Activated T-cell treated with anti-CD3 and anti-CD28 coated beads, Interleukin-2, amount 50 U/mL, for 72 hours (primary cell): ENCODE measurements around the gene PHB1. TPM values are rescaled to one million over a fixed set of nuclear protein-coding genes. Genes with fewer than 3 reads are reported as not detected.

Experiments used
- ATAC-seq, 2 donors: fragments of 150-1000 bp; cut with Tn5 transposase; replicated peaks in 1 of 2; 2 replicates each; pipeline ENCODE4 v1.10.0; 2021; ENCODE audit warnings: moderate library complexity in 2 of 2, mild to moderate bottlenecking in 1 of 2
- DNase-seq, 2 donors: peaks; one replicate each; pipeline ENCODE4 v3.0.0; 2021 to 2022; ENCODE audit warnings: mixed read lengths in 1 of 2
- H3K27ac Mint-ChIP-seq: one replicate; pipeline ENCODE4 v1.8.0; 2022; ENCODE audit warnings: mild to moderate bottlenecking, moderate library complexity, mixed read lengths
- H3K27me3 Mint-ChIP-seq: one replicate; pipeline ENCODE4 v1.8.0; 2022; ENCODE audit warnings: low read depth, mixed read lengths
- H3K36me3 Mint-ChIP-seq, 2 donors: one replicate each; pipeline ENCODE4 v1.8.0; 2022; ENCODE audit warnings: mixed read lengths in 2 of 2, mild to moderate bottlenecking in 1 of 2; ENCODE audit not compliant: insufficient read depth in 2 of 2
- H3K4me1 Mint-ChIP-seq: one replicate; pipeline ENCODE4 v1.8.0; 2022; ENCODE audit warnings: low read depth, mixed read lengths
- H3K4me3 Mint-ChIP-seq, 2 donors: one replicate each; pipeline ENCODE4 v1.8.0; 2022; ENCODE audit warnings: mild to moderate bottlenecking in 2 of 2, mixed read lengths in 2 of 2, moderate library complexity in 2 of 2
- H3K9me3 Mint-ChIP-seq, 2 donors: one replicate each; pipeline ENCODE4 v1.8.0; 2022; ENCODE audit warnings: mixed read lengths in 2 of 2
- total RNA-seq, 2 donors: library from RNA; stranded (reverse); gene quantifications; one replicate each; pipeline ENCODE4 v1.2.3, GENCODE V29; 2022

Gene PHB1
- total RNA-seq, 2 donors from 2014 or later, result 91.4 to 119 TPM

GRCh38 chr17:49407086-49407485 lies 7.6 kb downstream of the PHB1 start:
- Mint-ChIP-seq H3K27me3 (no peaks in the 10 kb centered on the region), H3K4me1 (peaks cover 33% of the 10 kb centered on the region), H3K36me3 (peaks cover 13 to 35% of the 10 kb centered on the region in 2 donors), H3K9me3 (no peaks in the 10 kb centered on the region), H3K27ac (no peak overlapping the region), H3K4me3 (no peak overlapping the region)
- ATAC-seq, result no peak
- DNase-seq, result no peak

DNA sequence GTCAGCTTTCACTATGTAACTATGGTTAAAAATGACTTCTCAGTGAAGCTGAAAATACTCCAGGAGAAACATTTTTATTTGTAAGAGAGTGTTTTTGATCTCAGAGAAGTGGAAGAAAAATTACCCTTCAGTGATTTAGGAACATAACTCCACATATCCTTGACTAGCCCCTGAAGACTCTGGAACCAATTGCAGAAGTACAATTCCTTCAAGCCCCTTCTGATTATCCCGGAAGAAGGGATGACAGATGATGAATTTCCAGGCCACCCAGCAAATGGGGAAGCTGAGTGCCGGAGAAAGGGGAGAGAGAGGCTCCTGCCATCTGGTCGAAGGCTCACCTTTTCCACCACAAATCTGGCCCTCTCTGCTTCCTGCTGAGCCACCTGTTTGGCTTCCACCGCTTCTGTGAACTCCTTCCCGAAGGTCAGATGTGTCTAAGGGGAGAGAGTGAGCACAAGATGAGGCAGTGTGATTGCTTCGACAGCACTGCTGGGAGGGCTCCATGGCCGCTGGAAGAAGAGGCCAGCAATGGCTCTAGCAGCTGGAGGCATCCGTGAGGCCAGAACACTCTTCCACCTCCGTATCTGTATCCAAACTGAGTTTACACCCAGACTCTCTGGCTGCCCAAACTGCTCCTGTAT lies 8.1 kb downstream of the PHB1 start:
- peaks cover 28% of the 10 kb centered on the region for H3K4me1 Mint-ChIP-seq
- no peaks in the 10 kb centered on the region for H3K9me3 Mint-ChIP-seq
- ATAC-seq (no peak), DNase-seq (no peak)
- no peak overlapping the region for H3K4me3 Mint-ChIP-seq
- H3K27me3 Mint-ChIP-seq, result no peaks in the 10 kb centered on the region
- no peak overlapping the region for H3K27ac Mint-ChIP-seq
- H3K36me3 Mint-ChIP-seq, result peaks cover 11 to 30% of the 10 kb centered on the region in 2 donors

DNA sequence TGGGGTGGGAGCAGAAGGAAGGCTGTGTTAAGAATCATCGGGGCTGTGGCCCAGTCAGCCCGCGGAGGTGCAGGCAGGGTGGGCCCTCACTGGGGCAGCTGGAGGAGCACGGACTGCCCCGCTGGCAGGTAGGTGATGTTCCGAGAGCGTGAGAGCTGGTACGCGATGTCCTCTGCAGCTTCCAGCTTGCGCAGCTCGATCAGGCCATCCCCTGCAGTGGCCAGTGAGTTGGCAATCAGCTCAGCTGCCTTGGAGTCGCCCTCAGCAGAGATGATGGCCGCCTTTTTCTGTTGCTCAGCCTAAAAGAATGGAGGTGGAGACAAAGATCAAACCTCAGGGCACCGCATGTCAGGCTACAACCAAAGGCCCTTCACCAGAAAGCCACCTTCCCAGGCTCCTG lies 9.8 kb downstream of the PHB1 start:
- Mint-ChIP-seq H3K9me3 (no peaks in the 10 kb centered on the region), H3K27me3 (no peaks in the 10 kb centered on the region), H3K4me3 (no peak overlapping the region), H3K27ac (peak overlapping the region; percentile 28), H3K36me3 (peaks cover 4 to 28% of the 10 kb centered on the region in 2 donors), H3K4me1 (peaks cover 29% of the 10 kb centered on the region)
- ATAC-seq, result no peak
- no peak for DNase-seq

- no peaks in the 10 kb centered on the region for H3K27me3 Mint-ChIP-seq
- no peaks in the 10 kb centered on the region for H3K9me3 Mint-ChIP-seq
- ATAC-seq (peak in 1 of 2 donors; percentile 53), DNase-seq (no peak)
- H3K27ac Mint-ChIP-seq, result peak overlapping the region; percentile 28
- peaks cover 4 to 25% of the 10 kb centered on the region in 2 donors for H3K36me3 Mint-ChIP-seq
- H3K4me3 Mint-ChIP-seq, result no peak overlapping the region
- H3K4me1 Mint-ChIP-seq, result peaks cover 30% of the 10 kb centered on the region
These were observed 10.3 kb downstream of the PHB1 start for GRCh38 chr17:49404361-49404760.

DNA sequence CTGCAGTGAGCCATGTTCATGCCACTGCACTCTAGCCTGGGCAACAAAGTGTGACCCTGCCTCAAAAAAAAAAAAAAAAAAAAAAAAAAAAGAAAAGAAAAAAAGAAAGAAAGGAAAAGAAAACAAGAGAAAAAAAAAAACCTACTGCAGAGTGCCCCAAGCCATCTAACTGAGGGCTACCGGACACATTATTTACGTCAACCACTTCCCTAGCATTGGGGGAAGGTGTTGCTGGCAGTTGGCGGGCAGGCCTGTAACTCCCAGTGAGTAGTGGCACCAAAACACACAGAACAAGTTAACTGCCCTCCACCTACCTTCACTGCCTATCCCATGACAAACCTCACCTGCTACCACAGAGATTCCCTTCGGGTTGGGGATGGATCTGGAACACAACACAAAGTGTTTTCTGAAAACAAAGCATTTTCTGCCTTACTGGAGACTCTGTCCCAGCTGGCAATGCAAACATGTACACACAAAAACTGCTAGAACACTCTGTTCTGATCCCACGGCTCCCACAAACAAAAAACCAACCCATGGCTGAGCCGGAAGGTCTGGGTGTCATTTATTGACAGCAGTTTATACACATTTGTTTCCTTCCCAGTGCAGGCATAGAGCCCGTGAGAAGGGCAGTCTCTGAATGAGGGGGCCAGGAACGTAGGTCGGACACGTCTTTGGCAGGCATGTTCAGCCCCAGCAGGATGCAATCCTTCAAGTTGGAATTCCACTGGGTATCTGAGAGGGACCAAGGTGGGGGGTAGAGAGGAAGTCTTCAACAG lies 11.0 kb downstream of the PHB1 start:
- DNase-seq (no peak), ATAC-seq (no peak)
- peaks cover 24% of the 10 kb centered on the region for H3K4me1 Mint-ChIP-seq
- no peaks in the 10 kb centered on the region for H3K27me3 Mint-ChIP-seq
- peak overlapping the region; percentile 73 for H3K27ac Mint-ChIP-seq
- H3K4me3 Mint-ChIP-seq, result no peak overlapping the region
- no peaks in the 10 kb centered on the region for H3K9me3 Mint-ChIP-seq
- peaks cover 2 to 20% of the 10 kb centered on the region in 2 donors for H3K36me3 Mint-ChIP-seq

GRCh38 chr17:49402706-49403105 lies 12.0 kb downstream of the PHB1 start:
- ATAC-seq, result no peak
- Mint-ChIP-seq H3K27me3 (no peaks in the 10 kb centered on the region), H3K9me3 (no peaks in the 10 kb centered on the region), H3K36me3 (peaks cover 0 to 15% of the 10 kb centered on the region in 2 donors), H3K4me3 (no peak overlapping the region), H3K4me1 (peaks cover 14% of the 10 kb centered on the region), H3K27ac (no peak overlapping the region)
- no peak for DNase-seq

- Mint-ChIP-seq H3K4me3 (no peak overlapping the region), H3K9me3 (no peaks in the 10 kb centered on the region), H3K27me3 (no peaks in the 10 kb centered on the region), H3K27ac (no peak overlapping the region), H3K36me3 (peaks cover 0 to 13% of the 10 kb centered on the region in 2 donors), H3K4me1 (peaks cover 11% of the 10 kb centered on the region)
- ATAC-seq (no peak), DNase-seq (no peak)
These were observed 12.6 kb downstream of the PHB1 start for GRCh38 chr17:49401971-49402611.

GRCh38 chr17:49399995-49400394 lies 14.7 kb downstream of the PHB1 start:
- DNase-seq (no peak), ATAC-seq (no peak)
- H3K27me3 Mint-ChIP-seq, result no peaks in the 10 kb centered on the region
- no peaks in the 10 kb centered on the region for H3K9me3 Mint-ChIP-seq
- no peak overlapping the region for H3K4me3 Mint-ChIP-seq
- H3K36me3 Mint-ChIP-seq, result peaks cover 0 to 3% of the 10 kb centered on the region in 2 donors
- H3K4me1 Mint-ChIP-seq, result peaks cover 11% of the 10 kb centered on the region
- H3K27ac Mint-ChIP-seq, result no peak overlapping the region

DNA sequence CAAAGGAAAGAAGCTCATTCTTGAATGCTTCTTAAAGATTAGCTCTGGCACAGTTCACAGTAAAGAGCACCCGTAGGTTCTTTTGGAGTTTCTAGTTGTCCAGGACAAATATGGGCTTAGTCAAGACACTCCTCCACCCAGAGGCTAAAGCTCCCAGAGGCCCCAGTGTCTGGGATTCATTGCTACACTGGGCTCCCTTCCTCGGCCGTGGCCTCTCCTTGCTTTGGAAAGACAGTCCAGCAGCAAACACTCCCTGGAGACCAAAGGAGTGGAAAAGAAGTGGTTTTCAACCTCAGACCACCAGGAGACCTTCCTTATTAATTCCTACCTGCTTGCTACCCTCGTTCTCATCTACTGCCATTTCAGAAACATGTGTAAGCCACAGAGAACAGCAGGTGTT lies 17.1 kb downstream of the PHB1 start:
- peaks cover 5% of the 10 kb centered on the region for H3K4me1 Mint-ChIP-seq
- no peak overlapping the region for H3K4me3 Mint-ChIP-seq
- no peak for ATAC-seq
- H3K27ac Mint-ChIP-seq, result no peak overlapping the region
- no peak for DNase-seq
- H3K27me3 Mint-ChIP-seq, result no peaks in the 10 kb centered on the region
- H3K36me3 Mint-ChIP-seq, result no peaks in the 10 kb centered on the region
- H3K9me3 Mint-ChIP-seq, result no peaks in the 10 kb centered on the region

- Mint-ChIP-seq H3K27ac (no peak overlapping the region), H3K27me3 (no peaks in the 10 kb centered on the region), H3K4me1 (peaks cover 28% of the 10 kb centered on the region), H3K36me3 (no peaks in the 10 kb centered on the region), H3K4me3 (no peak overlapping the region), H3K9me3 (no peaks in the 10 kb centered on the region)
- no peak for DNase-seq
- no peak for ATAC-seq
These were observed 21.0 kb downstream of the PHB1 start for GRCh38 chr17:49393491-49394255.

GRCh38 chr17:49390548-49391324 lies 23.9 kb downstream of the PHB1 start:
- no peaks in the 10 kb centered on the region for H3K27me3 Mint-ChIP-seq
- ATAC-seq (no peak), DNase-seq (no peak)
- H3K4me3 Mint-ChIP-seq, result peak overlapping the region in 1 of 2 donors; percentile 57
- no peaks in the 10 kb centered on the region for H3K36me3 Mint-ChIP-seq
- H3K9me3 Mint-ChIP-seq, result no peaks in the 10 kb centered on the region
- peaks cover 46% of the 10 kb centered on the region for H3K4me1 Mint-ChIP-seq
- peak overlapping the region; percentile 94 for H3K27ac Mint-ChIP-seq
